ENCODE data around the gene NUCB1. TPM values are rescaled to one million over a fixed set of nuclear protein-coding genes. Genes with fewer than 3 reads are reported as not detected.

Gene NUCB1
- total and polyA plus RNA-seq, 9 of the 15 experiments (the other 6 are each of a cell fraction or from before 2014, with no cell fraction given): 3.1 to 153 (median 71.7) TPM

GRCh38 chr19:48943081-48943480 lies 43.0 kb downstream of the NUCB1 start (continued):
- TF ChIP-seq TCFL5 (CRISPR knock-in tag; conservative IDR thresholded peaks at IDR 0.05) (no peak), ZNF77 (CRISPR knock-in tag; IDR thresholded peaks at IDR 0.05) (no peak), TARDBP (IDR thresholded peaks at IDR 0.05) (no peak), THAP7 (CRISPR knock-in tag; IDR thresholded peaks at IDR 0.05) (no peak), RCOR1 (IDR thresholded peaks at IDR 0.05; ENCODE audit: borderline replicate concordance in 1 of 2, low read depth in 2 of 2, low read length in 2 of 2) (0 out of 4 replicates have a peak, but pooled peaks of 1 of the 2 experiments have one; percentile 11), MTA1 (IDR thresholded peaks at IDR 0.05; ENCODE audit: borderline replicate concordance) (no peak), KLF16 (IDR thresholded peaks at IDR 0.05) (peak; percentile 45; the same call in 1 of the 2 replicates), TAF1 (IDR thresholded peaks at IDR 0.05; ENCODE audit: control insufficient read depth, extremely low read depth, insufficient read depth, low read length, severe bottlenecking) (no peak), CBX3 (IDR thresholded peaks at IDR 0.05; ENCODE audit: borderline replicate concordance in 1 of 2, low read length in 2 of 2) (no peak), PTBP1 (IDR thresholded peaks at IDR 0.05; ENCODE audit: low read depth, low read length) (no peak), GABPA (tag; conservative IDR thresholded peaks at IDR 0.05; ENCODE audit: low read depth) (peak; percentile 64), MYC (IDR thresholded peaks at IDR 0.05; ENCODE audit: low read depth, low read length) (no peak), MYC (CRISPR knock-in tag; IDR thresholded peaks at IDR 0.05; ENCODE audit: borderline replicate concordance, low read depth) (no peak), NR2C1 (IDR thresholded peaks at IDR 0.05) (peak; percentile 69; the same call in 1 of the 2 replicates), NR2C1 (tag; IDR thresholded peaks at IDR 0.05) (peak; percentile 85), JUND (IDR thresholded peaks at IDR 0.05; ENCODE audit: borderline replicate concordance, low read depth, low read length) (no peak), JUND (tag; IDR thresholded peaks at IDR 0.05; ENCODE audit: borderline replicate concordance, low read depth, low read length) (no peak), MAX (CRISPR knock-in tag; IDR thresholded peaks at IDR 0.05) (no peak)
- TF ChIP-seq, protein P1, sequence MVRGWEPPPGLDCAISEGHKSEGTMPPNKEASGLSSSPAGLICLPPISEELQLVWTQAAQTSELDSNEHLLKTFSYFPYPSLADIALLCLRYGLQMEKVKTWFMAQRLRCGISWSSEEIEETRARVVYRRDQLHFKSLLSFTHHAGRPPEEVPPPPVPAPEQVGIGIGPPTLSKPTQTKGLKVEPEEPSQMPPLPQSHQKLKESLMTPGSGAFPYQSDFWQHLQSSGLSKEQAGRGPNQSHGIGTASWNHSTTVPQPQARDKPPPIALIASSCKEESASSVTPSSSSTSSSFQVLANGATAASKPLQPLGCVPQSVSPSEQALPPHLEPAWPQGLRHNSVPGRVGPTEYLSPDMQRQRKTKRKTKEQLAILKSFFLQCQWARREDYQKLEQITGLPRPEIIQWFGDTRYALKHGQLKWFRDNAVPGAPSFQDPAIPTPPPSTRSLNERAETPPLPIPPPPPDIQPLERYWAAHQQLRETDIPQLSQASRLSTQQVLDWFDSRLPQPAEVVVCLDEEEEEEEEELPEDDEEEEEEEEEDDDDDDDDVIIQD (CRISPR knock-in tag; IDR thresholded peaks at IDR 0.05): no peak
- TF ChIP-seq, protein P2, sequence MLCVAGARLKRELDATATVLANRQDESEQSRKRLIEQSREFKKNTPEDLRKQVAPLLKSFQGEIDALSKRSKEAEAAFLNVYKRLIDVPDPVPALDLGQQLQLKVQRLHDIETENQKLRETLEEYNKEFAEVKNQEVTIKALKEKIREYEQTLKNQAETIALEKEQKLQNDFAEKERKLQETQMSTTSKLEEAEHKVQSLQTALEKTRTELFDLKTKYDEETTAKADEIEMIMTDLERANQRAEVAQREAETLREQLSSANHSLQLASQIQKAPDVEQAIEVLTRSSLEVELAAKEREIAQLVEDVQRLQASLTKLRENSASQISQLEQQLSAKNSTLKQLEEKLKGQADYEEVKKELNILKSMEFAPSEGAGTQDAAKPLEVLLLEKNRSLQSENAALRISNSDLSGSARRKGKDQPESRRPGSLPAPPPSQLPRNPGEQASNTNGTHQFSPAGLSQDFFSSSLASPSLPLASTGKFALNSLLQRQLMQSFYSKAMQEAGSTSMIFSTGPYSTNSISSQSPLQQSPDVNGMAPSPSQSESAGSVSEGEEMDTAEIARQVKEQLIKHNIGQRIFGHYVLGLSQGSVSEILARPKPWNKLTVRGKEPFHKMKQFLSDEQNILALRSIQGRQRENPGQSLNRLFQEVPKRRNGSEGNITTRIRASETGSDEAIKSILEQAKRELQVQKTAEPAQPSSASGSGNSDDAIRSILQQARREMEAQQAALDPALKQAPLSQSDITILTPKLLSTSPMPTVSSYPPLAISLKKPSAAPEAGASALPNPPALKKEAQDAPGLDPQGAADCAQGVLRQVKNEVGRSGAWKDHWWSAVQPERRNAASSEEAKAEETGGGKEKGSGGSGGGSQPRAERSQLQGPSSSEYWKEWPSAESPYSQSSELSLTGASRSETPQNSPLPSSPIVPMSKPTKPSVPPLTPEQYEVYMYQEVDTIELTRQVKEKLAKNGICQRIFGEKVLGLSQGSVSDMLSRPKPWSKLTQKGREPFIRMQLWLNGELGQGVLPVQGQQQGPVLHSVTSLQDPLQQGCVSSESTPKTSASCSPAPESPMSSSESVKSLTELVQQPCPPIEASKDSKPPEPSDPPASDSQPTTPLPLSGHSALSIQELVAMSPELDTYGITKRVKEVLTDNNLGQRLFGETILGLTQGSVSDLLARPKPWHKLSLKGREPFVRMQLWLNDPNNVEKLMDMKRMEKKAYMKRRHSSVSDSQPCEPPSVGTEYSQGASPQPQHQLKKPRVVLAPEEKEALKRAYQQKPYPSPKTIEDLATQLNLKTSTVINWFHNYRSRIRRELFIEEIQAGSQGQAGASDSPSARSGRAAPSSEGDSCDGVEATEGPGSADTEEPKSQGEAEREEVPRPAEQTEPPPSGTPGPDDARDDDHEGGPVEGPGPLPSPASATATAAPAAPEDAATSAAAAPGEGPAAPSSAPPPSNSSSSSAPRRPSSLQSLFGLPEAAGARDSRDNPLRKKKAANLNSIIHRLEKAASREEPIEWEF (CRISPR knock-in tag; IDR thresholded peaks at IDR 0.05): no peak
- TF ChIP-seq, protein P3, sequence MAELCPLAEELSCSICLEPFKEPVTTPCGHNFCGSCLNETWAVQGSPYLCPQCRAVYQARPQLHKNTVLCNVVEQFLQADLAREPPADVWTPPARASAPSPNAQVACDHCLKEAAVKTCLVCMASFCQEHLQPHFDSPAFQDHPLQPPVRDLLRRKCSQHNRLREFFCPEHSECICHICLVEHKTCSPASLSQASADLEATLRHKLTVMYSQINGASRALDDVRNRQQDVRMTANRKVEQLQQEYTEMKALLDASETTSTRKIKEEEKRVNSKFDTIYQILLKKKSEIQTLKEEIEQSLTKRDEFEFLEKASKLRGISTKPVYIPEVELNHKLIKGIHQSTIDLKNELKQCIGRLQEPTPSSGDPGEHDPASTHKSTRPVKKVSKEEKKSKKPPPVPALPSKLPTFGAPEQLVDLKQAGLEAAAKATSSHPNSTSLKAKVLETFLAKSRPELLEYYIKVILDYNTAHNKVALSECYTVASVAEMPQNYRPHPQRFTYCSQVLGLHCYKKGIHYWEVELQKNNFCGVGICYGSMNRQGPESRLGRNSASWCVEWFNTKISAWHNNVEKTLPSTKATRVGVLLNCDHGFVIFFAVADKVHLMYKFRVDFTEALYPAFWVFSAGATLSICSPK (IDR thresholded peaks at IDR 0.05; ENCODE audit: borderline replicate concordance): no peak
